NCI-H2029 (cell line): ENCODE data around the gene EGFL8.
A peak's percentile ranks its signal among the peaks of the same experiment; 100 is the strongest.
"Not testable (repeated sequence)": the region's sequence is repeated elsewhere in the genome, so short reads cannot be mapped to it uniquely, and the experiment has no call there.

Experiments used
- DNase-seq: peaks from one replicate; lab custom pipeline; 2025; lab: John Stamatoyannopoulos, UW

The EGFL8 gene

DNA sequence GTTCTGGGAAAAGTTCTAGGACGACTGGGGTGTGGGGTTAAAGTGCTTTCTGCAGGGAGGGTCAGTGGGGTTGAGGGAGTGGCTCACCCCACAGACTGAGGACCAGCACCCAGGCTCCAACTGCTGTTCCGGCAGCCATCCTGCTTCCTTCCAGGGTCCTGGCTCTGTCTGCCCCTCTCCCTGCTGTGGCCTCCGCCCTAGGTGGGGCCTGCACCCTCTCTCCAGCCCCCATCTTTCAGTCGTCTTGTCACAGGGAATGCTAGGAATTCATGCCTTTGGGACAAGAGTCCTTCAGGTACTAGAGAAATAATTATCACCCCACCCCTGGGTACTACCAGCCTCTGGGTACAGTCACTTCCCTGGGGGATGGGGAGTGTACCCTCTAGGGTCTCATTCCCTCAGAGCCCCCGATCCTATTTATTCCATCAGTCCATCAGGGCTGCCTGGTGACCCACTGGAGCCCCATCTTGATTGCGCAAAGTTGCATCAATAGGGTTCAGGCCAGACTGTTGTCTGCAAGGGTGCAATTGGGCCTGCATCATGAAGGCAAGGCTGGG lies 19.8 kb downstream of the EGFL8 start, which contains the start of gene AGER:
Gene AGER, minus strand, starts transcription at position 170 of the 557 bp plus-strand sequence. Its CDS starts 31 bp downstream, at position 139.
- no peak for DNase-seq

DNA sequence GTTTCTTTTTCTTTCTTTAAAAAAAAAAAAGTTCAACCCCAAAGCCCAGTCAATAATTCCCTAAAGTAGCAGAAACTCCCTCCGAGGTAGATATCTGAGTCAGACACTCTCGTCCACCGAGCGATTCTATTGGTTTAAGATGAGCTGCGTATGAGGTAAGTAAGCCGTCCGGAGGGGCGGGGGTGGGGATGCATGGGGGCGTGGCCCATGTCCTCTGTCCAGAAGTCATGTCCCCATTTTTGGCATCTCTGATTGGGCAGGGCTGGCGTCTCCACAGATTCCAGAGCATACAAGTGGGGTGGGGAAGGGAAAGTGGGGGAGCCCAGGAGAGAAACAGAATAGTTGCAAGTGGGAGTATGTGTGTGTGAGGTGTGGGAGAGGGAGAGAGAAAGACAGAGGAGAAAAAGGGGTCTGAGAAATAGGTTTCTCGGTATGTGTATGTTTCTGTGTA lies 21.3 kb downstream of the EGFL8 start:
- DNase-seq: not testable (repeated sequence)

DNA sequence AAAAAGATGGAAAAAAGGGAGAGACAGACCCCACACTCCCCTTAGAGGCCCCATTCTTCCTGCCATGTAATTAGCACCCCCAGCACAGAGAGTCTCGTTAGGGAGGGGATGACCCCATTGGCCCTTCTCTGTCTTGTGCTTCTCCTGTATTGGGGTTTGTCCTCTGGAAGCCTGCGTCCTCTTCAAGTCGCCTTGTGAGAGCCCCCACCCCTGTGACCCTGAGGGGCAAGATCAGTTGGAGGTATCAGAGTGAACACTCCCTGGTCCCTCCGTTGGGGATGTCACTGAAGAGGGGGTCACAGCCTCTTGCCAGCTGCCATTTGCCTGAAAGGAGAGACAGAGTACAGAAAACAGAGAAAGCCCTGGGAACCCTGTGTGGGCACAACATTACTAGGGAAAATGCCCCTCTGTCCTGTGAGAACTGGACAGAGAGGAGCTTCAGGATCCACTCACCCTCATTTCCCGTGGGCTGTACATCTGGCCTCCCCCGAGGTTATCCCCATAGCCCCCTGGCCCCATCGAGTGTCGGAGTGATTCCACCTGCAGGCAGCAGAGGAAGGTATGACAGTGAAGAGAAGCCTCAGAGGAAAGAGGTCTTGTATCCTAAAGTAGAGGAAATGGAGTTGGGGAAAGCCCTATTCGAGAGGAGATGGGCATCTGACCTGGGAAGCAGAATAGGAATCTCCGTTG lies 21.9 kb downstream of the EGFL8 start:
- DNase-seq: not testable (repeated sequence)

DNA sequence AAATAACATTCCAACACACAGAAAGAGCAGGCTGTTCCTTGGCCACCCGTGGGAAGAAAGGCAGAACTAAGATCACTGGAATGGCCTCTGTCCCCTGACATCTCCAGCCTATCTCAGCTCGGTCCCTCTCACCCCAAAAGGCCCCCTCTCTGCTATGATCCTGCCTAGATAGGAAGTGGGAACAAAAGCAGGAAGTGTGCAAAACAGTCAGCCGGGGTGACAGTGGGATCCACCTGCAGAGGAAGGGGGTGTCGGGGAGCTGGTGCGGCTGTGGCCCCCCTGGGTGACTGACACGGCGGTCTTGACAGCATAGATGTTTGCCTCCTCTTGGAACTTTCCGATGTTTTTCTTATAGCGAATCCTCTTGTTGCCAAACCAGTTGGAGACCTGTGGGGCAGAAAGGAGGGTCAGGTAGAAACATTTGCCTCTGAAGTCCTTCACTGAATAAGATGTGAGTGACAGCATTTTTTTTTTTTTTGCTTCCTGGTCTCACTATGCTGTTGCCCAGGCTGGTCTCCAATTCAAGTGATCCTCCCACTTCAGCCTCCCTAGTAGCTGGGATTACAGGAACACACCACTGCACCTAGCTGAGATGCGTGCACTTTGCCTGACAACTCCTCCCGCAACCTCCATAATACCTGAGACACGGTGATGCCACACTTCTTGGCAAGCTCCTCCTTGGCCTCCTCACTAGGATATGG lies 22.8 kb downstream of the EGFL8 start:
- no peak for DNase-seq

DNA sequence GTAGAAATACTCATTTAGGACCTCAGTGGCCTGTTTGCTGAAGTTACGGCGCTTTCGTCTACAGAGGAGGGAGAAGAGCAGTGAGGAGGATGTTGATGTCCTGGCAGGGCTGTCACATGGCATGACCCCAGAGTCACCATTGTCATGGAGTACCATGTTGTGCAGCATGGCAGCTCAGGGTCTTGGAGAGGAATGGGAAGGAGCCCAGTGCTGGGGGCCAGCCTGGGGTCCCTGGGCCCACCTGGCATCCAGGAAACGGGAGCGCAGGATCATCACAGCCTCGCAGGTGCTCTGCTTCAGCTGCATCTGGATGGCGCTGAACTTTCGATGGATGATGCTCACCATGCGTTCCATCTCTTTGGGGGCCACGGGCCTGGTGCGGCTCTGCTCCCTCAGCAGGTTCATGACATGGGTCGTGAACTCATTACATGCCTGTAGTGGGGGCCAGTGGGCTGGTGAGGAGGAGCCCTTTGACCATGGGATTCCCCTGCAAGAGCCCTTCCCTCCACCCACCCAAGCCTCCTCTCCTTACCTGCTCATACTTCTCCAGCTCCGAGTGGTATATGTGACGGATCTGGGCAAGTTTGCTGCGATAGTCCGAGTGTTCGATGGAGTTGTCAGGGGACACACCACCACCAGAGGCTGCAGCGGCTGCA lies 23.5 kb downstream of the EGFL8 start:
- not testable (repeated sequence) for DNase-seq

DNA sequence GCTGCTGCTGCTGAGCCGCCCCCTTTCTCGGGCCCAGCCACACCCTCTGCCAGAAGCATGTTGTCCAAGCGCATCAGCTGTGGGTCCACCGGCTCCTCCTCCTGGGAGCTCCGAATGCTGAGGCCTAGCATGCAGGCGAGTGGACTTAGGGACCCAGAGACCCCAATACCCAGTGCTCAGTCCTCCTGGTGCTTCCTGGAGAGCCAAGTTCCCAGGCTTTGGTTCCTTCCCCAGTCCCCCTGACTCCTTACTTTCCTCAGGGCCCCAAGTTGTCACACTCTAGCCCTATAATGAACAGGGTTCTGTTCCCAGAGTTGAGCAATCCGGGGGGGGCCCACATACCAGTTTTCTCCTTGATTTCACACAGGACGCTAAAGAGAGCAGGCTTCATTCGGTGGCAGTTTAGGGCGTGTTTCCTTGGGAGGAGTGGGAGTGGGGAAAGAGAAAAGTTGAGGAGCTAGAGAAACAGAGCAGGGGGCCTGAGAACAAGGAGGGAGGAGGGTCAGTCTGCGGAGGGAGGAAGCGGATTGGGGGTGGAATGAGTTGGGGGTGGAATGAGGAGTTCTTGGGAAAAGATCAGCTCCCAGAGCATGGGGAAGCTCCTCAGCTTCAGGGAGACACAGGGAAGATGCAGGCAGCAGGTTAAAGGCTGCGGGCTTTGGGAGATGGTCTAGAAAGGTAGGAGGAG lies 24.1 kb downstream of the EGFL8 start:
- DNase-seq: no peak

DNA sequence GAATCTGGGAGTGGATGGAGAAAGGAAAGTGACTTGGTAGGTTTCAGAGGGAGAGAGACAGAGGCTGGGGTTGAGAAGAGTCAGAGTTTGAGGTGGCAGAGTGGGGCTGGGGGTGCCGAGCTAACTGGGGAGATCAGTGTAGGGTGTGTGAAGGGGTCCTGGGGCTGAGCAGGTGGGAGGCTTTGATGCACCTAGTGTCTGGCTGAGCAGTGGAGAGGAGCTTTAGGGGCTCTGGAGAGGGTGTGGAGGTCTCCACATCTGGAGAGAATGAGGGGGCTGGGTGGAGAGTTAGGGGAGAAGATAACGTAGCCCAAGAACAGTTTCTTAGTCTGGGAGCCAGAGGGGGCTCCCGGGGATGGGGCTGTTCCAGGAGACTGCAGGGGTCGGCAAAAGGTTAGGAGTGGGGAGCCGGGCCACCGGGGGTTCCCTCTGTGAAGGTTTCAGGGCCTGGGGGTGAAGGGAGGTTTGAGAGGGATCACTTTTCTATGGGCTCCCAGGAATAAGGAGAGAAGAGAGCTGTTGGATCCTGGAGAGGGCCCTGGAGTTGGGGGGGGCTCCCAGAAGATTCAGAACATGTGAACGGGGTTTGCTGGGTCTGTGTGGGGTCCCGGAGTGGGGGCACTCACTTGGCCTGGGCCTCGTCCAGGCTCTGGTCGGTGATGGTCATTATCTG lies 24.8 kb downstream of the EGFL8 start:
- no peak for DNase-seq

DNA sequence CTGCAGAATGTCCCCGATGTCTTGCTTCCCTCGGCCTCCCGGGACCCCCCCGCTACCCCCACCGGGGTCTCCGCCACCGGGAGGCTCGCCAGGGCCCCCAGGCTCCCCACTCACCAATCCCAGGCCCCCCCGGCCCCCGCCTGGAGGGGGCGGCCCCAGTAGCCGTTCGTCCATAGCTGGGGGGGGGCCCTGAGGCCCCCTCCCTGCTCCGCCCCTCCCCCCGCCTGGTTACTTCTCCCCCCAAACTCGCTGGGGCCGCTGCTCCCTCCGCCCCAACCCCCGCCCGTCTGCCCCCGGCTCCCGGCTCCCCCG lies 25.3 kb downstream of the EGFL8 start:
- no peak for DNase-seq

DNA sequence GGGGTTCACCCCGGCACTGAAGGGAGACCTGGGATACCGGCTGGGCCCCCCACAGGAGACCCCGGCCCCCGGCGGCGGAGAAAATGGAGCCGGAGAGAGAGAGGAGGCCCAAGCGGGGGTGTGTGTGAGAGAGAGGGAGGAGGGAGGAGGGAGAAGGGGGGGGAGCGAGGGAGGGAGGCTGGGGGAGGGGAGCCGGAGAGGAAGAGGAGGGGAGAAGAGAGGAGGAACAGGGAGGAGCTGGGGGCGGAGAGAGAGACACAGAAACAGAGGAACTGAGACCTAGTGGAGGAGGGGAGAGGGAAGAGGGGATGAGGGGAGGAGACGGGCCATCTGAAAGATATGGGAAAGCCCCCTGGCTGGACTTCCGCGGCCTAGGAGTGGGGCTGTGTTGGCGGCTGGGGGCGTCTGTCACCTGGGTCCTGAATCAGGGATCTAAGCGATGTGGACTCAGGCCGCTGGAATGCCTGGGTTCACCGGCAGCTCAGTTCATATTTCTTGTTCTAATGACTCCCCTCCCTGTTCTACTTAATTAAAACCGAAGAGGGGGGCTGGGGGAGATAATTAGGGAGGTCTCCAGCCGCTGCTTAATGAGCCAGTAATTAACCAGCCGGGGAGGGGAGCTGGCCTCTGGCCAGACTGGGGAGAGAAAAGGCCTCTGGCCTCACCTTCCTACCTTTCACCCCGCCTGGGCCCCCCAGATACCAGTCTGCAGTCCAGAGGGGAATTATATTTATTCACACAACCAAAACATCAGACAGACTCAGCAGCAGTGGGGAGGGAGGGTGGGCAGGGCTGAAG lies 25.9 kb downstream of the EGFL8 start, which contains the start of gene PBX2:
Gene PBX2, minus strand, starts transcription at position 149 of the 798 bp plus-strand sequence. CDS start 287 bp downstream, outside the sequence.
- DNase-seq: peak; percentile 87

DNA sequence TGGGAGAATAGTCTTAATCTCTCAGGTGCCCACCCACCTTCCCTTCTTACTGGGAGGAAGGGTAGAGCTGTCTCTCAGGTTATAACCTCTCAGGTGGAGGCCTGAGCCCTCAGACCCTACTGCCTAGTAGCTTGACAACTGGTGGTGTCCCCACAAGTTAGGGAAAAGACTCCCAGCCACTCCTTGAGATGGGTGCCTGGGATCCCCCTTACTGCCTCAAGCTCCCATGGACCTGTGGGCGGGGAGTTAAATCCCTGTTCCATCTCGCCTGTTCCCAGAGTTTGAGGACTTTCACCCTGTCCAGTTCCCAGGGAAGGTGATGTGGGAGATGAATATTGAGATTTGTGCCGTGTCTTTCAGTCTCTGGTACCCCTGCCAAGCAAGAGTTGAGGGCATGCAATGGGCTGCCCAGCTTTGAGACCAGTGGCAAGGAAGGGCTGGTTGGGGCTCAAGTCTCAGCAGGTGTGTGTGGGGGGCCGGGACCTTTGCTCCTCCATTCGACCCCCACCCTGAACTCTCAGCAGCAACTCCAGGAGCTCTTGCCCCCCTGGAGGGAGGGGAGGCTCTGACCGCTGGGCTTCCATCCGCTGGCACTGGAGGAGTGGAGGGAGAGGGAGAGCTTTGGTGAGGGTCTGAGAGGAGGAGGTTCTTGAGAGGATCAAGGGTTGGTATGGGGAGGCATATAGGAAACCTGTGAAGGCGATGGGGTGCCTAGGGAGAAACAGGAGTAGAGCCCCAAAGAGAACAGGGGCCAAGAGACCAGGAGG lies 26.7 kb downstream of the EGFL8 start:
- DNase-seq: no peak

DNA sequence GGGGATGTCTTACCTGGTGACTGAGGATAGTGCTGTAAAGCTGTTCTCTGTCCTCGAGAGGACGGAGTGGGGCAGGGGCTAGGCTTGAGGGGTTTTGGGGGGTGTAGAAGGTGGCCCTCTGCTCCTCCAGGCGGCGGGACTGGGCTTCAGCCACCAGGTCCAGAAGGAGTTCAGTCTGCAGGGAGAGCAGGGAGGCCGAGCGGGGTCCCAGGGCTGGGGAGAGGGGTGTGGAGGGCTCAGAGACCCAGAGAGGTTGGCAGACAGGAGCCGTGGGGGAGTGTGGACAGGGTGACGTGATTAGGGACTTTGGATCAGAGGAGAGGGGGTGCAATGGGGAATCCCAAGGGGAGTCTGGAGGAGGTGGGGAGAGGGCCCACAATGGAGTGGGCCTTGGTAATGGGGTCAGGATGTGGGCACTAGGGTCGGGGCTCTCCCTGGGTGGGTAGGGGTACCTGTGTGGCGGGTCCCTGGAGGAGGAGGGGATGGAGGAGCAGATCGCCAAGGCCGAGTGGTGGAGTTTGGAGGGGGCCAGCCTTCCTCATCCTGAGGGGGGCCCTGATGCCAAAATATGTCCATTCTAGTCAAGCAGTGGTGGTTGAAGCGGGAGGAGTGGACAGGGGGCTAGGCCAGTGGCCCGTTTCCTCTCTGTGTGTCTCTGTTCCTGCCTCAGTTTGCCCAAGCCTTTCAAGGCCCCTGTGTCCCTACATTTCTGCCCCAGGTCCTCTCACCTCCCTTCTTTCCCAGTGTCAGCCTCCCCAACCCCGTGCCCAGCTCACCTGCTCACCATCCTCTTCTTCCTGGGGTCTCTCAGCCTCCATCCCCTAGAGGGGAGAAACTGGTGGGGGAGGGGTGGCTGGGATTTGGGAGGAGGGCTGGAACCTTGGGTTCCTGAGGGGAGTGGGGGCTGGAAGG lies 27.6 kb downstream of the EGFL8 start:
- DNase-seq: no peak

DNA sequence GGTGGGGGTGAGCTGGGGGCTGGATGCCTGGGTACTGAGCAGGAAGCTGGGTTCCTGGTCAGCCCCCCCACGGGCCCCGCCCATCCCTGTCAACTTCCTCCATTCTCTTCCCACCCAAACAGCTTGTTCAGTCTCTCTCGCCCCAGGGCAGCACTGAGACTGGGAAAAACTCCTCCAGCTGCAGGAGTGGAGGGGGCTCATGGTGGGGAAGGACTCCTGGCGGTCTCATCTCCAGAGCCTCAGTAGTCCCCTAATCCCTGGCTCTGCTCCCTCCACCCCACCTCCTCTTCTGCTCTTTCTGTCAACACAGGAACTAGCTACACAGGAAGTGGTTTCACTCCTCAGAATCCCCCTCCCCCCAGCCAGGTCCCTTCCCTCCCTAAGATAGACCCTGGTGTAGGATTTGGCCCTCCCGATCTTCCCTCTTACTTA lies 28.2 kb downstream of the EGFL8 start, which contains the start of gene GPSM3:
Gene GPSM3, minus strand, starts transcription at position 36 of the 432 bp plus-strand sequence. CDS start 130 bp downstream, outside the sequence.
- peak; percentile 41 for DNase-seq

DNA sequence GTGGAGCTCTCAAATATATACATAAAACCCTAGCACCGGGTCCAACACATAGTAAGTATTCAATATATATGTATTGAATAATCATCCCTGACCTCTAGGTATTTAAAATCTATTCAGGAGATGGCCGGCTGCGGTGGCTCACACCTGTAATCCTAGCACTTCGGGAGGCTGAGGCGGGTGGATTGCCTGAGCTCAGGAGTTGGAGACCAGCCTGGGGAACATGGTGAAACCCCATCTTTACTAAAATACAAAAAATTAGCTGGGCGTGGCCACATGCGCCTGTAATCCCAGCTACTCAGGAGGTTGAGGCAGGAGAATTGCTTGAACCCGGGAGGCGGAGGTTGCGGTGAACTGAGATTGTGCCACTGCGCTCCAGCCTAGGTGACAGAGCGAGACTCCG lies 28.7 kb downstream of the EGFL8 start:
- not testable (repeated sequence) for DNase-seq

DNA sequence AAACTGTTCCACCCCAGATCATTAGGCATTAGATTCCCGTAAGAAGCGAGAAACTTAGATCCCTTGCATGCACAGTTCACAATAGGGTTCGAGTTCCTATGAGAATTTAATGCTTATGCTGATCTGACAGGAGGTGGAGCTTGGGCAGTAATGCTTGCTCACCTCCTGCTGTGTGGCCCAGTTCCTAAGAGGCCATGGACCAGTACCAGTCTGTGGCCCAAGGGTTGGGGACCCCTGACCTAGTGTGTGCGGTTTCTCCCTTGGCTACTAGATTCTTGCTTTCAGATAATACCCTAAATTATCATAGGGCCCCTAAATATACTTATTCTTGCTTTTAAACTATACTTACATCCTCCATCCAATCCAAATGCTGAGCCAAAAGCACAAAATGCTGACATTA lies 30.0 kb downstream of the EGFL8 start:
- DNase-seq: no peak

DNA sequence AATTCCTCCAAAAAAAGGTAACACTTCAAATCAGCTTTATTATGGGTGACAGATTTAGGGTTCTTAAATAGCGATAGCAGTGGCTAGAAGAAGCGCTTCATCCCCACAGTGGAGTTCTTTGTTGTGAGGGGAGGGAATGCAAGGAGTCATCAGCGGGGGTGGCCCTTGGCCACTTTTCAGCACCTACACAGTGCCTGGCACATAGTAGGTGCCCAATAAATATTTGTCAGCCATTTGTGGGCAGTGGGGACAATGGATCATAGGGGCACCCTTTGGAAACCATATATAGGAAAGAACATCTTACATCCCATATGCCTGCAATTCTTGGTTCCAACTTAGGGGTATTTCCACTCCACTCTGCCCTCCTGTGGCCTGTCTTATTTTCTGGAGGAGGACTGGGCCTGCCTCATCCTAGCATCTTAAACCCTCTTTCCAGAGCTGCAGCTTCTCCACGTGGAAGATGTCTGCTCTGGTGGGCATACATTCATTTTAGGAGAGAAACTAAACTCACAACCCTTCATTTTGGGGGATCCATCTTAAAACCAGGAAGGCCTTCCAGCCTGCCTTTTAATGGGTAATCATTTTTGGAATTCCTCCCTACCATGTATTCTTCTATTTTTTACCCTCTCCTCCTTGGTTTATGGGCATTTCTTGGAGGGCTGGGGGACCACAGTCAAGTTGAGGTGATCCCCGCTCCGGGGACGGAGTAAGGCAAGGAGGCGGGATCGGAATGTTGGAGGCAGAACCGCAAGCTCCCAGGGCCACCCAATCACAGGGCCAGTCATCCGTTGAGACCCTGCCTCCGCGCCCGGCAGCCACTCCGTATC lies 30.6 kb downstream of the EGFL8 start:
- peak; percentile 14 for DNase-seq

DNA sequence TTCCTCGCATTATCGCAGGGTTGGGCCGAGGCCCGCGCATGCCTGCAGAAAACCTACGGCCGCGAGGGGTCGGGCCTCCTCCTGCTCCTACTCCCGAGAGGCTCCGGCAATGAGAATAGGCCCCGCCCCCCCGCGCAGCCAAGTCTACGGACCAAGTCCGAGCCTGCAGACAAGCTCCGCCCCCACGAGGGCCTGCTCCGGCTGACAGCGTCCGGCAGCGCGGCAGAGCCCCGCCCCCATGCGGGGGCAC lies 31.2 kb downstream of the EGFL8 start:
- DNase-seq: peak; percentile 100

DNA sequence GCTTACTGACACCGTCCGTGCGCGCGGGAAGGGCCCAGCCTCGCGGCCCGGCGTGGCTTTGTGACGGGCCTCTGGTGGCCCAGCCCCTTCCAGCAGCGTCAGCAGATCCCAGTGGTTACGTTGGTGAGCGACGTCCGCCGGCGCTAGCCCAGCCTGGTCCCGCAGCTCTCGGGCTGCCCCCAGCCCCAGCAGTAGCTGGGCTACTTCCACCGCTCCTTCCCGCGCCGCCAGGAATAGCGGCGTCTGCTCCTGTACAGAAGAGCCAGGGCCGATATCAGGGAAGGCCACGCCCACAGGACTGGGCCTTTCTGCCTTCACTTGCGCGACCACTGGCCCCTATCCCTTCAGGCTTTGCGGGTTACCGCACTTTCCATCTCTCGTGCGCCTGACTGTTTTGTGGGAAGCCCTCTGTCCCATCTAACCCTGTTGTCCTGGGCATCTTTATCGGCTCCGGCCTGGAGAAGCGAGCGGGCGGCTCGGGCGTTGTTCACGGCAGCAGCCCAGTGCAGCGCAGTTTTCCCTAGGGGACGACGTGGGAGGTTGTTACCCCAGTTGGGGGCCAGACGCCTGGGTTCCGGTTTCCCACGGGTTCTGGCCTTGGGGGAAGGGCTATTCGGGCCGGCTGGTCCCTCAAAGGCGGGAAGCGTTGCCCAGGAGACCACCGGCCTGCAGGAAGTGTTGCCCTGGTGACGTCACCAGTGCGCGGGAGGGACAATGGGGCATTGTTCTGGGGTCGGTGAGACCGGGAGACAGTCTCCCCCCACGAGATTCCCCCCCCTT lies 31.7 kb downstream of the EGFL8 start:
- peak; percentile 78 for DNase-seq
